ENCODE results near the gene IGFBP5. TPM values are rescaled to one million over a fixed set of nuclear protein-coding genes. Genes with fewer than 3 reads are reported as not detected.

IGFBP5 gene, protein sequence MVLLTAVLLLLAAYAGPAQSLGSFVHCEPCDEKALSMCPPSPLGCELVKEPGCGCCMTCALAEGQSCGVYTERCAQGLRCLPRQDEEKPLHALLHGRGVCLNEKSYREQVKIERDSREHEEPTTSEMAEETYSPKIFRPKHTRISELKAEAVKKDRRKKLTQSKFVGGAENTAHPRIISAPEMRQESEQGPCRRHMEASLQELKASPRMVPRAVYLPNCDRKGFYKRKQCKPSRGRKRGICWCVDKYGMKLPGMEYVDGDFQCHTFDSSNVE
- 26.1 TPM for total RNA-seq

DNA sequence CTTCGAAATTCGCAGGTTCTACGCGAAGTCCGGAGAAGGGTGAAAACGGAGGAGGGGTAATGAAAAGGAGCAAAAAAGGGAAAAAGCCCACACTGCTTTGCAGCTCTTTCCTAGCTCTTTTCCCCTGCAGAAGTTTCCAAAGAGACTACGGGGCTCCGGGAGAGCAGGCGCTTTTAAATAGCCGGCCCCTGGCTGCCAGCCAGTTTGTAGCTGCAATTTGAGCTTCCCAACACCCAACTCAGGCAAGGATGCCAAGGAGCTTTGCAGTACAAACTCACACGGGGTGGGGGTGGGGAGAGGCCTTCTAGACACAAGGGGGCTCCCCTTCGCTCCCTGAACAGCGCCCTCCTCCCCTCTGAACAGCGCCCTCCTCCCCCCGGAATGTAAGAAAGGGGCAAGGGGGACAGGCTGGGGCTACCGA lies at the start of gene IGFBP5:
Gene IGFBP5, minus strand, starts transcription at position 149 of the 421 bp plus-strand sequence. CDS start 774 bp downstream, outside the sequence.
- no peak for FAIRE-seq
- peak in 1 of 2 donors; percentile 38 for DNase-seq (ENCODE audit: low spot score in 2 of 2)

DNA sequence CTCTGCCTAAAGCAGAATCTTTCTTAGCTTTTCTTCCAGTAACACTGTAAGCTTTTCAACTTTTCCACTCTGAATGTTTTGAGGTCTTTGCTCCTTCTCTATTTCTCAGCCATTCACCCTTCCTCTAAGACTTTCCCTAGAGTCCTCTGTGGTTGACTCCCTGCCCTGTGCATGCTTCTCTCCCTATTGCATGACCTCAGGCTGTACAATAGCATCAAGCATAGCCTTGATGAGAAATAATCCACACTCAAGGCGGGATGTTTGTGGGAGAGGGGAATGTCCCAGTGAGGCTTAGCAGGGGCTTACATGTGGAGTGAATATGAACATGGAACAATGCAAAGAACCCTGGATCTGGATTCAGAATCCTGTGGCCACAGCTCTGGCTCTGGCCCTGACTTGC lies 48.4 kb upstream of the IGFBP5 start:
- DNase-seq (ENCODE audit: low spot score in 2 of 2) (no peak), FAIRE-seq (no peak)

DNA sequence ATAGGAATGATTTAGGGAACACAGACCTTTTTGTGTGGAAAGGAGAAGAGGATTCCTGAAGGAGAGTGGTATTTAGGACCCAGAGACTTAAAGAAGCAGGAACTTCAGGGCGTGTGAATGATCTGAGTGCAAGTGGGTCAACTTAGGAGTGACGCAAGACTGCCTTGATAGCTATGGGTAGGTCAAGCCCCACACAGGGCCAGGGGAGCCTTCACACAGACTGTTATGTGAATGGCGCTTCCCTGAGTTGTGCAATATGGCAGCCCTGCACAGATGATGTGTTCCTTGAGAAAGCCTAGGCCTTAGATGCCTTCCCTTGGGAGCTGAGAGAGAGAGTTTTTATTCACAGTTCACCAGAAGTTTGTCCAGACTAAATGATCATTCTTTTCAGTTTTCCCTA lies 47.1 kb upstream of the IGFBP5 start:
- no peak for DNase-seq (ENCODE audit: low spot score in 2 of 2)
- FAIRE-seq = no peak

DNA sequence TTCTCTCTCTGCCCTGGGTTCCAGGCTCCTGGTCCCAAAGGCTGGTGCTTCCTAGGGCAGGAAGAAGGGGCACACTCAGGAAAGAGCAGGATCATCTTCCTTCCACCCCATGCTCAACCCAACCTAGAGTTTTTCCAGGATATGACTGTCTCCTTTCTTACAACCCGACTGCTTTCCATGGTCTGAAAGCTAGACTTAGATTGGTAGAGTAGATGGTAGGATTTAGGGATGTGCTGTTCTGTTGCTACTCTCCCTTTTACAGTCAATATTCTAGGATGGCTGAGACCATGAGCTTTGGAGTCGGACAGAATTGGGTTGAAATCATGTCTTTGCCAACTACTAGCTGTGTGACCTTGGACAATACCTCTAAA lies 45.9 kb upstream of the IGFBP5 start:
- FAIRE-seq (no peak), DNase-seq (ENCODE audit: low spot score in 2 of 2) (no peak)

DNA sequence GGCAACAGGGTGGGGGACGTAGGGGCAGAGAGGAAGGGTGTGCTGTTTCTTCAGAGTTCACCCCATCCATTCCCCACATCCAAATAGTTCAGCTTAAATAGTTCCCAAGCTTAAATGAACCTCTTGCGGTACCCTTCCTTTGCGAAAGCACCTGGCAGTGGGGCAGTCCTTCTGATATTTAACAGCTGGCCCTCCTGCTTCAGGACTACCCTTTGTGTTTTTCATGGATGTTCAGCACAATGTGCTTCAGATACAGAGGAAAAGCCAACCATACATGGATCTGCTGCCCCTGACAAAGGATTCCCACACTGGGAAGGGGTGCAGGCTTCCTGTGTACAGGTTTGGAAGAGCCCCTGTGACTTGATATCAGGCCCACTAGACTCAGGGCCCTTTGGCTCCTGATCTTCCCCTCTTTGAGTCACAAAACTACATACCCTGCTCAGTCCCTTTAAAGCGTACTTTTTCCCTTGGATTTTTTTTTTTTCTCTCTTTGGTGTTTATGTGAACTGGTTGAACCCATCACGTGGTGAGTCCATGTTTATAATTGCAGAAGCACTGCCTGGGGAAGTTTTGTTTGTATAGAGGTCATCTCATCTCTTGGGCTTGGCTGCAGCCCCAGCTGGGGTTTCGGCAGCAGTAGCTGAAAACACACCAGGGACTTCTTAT lies 45.3 kb upstream of the IGFBP5 start:
- DNase-seq (ENCODE audit: low spot score in 2 of 2) (no peak), FAIRE-seq (no peak)

DNA sequence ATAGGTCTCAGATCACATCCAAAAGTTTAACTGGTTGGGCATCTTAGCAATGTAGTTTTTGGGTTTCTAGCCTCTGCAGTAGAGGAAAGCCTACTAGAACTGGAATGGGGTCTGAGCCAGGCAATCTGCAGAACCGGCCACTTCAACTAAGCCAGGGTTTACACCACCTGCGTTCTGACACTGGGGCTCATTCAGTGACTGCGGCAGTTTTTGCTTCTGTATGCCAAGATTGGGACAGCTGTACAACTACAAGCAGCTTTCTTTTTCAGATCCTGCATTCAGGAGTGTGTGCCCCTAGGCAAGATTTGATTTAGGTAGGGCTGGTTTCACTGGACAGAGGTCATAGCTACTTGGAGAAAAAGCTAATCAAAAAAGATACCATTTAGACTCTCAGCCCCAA lies 43.7 kb upstream of the IGFBP5 start:
- no peak for DNase-seq (ENCODE audit: low spot score in 2 of 2)
- no peak for FAIRE-seq

DNA sequence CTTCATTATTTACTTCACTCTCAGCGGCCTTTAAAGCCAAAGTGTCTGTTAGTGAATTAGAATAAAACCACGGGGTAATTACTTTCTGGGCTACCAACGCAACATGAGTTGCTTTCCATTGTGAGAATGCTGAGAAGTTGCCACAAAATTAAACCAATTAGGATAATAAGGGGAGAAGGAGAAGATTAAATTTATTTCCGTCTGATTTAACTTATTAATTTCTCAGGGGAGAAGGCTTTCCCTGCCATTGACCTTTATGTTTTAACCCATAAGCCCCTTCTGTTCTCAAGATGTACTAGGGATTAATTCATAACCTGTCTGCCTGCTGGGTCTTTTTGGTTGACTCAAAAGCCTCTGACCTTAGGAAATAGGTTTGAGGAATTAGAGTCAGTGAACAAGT lies 42.3 kb upstream of the IGFBP5 start:
- DNase-seq (ENCODE audit: low spot score in 2 of 2) (no peak), FAIRE-seq (no peak)

DNA sequence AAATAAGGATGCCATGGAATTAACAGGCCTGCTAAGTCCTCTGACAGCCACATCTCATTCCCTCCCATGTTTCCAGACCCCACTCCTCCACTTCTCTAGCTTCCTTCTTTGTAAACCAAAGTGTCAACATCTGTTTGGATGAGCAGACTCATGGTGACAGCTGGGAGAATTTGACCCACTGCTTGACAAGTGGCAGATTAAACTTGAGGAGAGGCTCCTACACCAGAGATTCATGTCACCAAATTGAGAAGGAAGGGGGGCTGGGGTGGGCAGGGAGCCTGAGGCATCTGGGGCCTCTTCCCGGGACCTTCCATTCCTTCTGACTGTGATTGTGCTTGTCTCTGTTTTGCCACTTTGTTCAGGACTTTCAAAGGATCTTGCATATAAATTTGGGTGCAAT lies 41.0 kb upstream of the IGFBP5 start:
- FAIRE-seq (no peak), DNase-seq (ENCODE audit: low spot score in 2 of 2) (no peak)

DNA sequence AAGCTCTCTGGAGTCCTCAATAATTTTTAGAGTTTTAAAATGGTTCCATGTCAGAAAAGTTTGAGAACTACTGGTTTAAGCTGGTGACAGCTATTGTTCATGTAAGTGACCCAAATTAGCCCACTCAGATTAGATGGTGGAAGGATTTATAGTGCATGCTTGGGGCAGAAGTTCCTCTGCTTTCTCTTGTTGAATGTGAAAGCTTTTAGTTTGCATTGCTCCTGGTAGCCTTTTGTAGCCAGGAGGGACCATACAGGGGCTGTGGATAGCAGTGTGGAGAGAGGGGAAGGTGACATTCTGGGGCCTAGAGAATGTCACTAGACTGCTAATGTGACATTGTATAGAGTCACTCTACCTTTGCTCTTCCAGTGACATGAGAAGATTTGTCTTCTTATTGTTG lies 40.3 kb upstream of the IGFBP5 start:
- FAIRE-seq (no peak), DNase-seq (ENCODE audit: low spot score in 2 of 2) (no peak)

DNA sequence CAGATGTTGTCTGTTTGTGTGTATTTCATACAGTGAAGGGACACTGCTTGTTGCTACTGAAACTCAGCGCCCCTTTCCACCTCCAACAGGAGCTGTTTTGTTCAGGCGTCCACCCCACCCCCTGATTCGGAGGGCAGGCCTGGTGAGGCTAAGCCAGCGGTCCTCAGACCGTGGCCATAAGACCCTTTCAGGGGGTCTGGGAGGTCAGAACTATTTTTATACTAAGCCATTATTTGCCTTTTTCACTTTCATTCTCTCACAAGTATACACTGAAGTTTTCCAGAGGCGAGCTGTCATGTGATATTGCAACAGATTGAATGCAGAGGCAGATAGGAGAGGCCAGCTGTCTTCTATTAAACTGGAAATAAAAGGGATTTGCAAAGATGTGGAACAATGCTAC lies 39.7 kb upstream of the IGFBP5 start:
- DNase-seq (ENCODE audit: low spot score in 2 of 2) = no peak
- no peak for FAIRE-seq

DNA sequence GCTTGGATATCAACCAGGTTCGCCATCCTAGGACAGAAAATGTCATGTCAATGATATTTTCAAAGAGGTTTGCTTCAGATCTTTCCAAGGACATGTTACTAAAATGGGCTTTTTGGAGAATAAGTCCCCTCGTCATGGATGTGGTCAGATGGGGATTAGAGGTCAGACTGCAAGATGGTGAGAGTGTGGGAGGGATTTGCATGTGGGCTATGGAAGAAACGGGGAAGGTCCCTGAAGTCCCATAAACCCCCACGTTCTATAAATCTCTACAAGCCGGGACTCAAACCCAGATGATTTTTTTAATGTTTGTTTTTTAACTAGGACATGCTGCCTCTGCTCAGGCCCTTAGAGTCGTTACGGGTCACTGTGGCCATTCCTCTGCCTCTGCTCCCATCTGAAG lies 37.7 kb upstream of the IGFBP5 start:
- no peak for FAIRE-seq

DNA sequence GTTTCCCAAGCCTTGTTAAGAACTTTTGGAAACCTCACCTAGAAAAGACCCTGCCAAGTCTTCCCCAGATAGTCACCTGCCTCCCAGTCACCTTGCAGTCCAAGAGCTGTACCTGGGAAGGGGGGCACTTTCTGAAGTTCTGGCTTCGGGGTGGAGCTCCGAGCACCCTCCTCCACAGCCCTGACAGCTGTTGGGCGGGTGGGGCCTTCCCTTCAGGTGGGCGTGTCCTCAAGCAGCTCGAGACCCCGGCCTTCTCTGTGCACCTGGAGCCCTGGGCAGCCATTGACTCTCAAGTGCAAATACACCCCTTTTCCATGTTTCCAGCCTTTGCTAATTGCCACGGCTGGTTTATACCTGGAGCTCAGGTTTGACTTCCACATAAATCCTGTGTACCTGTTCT lies 37.0 kb upstream of the IGFBP5 start:
- DNase-seq (ENCODE audit: low spot score in 2 of 2) (no peak), FAIRE-seq (no peak)

More for the DNA sequence above, 37.7 kb upstream of the IGFBP5 start:
- DNase-seq (ENCODE audit: low spot score in 2 of 2) = no peak

DNA sequence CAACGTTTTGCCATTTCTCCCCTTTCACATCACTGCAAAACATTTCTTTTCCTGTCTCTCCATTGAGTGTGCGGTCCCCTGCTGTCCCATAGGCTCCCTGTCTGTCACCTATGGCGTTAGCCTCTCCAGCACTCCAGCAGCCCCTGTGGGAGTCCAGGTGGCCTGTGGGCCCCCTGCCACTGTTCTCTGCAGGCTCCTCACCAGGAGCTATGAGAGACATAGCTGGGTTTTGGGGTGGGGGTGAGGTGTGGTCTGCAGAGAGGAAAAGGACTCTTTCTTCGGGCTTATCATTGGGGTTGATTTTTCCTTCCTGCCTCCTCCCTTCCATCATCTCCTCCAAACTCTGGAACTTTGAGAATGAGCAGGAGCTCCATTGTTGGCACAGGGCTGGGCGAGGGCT lies 36.1 kb upstream of the IGFBP5 start:
- DNase-seq (ENCODE audit: low spot score in 2 of 2) (no peak), FAIRE-seq (no peak)

DNA sequence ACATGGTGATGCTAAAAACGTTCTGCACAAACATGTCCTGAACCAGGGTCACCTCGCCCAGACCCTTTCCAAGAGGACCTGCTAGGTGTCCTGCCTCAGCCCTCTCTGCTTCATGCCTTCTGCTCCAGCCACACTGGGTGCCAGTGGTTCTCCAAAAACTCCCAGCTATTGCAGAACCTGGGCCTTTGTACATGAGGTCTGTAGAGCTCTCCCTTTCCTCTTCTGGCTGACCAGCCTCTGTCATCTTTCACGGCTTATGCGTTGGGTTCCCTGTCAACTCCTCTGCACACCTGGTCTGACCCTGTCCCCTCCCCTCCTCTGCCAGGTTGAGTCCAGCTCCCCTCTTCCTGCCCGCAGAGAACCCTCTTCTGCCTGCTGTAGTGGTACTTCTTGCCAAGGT lies 35.5 kb upstream of the IGFBP5 start:
- DNase-seq (ENCODE audit: low spot score in 2 of 2) (no peak), FAIRE-seq (no peak)

DNA sequence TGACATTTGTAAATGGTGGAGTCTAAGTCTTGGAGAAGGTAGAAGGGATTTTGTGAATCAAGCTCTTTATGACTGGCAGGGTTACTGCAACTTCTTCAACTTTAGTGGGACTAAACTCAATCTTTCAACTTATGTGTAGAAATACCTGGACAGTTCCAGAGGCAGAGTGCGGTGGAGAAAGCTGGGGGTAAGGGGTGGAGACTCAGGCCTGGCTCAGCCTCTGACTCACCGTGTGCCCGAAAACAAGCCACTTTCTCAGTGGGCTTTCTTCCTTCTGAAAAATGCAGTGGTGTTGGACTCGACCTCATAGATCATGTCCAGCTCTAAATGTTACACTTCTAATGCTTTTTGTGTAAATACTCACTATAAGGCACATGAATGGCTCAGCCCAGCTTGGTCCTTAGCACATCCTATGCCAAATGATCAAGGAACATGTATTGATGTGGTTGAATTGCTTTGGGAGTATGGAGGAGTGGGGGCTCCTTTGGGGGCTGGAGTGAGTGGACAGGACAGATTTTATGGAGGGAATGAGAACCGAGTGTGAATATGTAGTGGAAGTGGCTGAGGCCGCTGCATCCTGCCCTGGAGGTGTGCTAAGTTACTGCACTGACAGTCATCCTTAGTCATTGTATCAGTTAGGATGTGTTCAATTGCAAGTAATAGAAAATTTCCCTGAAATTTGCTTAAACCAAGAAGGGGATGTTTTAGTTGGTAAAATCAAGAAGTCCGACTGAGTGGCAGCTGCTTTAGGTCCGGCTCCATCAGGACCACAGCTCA lies 32.2 kb upstream of the IGFBP5 start:
- DNase-seq (ENCODE audit: low spot score in 2 of 2) (no peak), FAIRE-seq (no peak)

DNA sequence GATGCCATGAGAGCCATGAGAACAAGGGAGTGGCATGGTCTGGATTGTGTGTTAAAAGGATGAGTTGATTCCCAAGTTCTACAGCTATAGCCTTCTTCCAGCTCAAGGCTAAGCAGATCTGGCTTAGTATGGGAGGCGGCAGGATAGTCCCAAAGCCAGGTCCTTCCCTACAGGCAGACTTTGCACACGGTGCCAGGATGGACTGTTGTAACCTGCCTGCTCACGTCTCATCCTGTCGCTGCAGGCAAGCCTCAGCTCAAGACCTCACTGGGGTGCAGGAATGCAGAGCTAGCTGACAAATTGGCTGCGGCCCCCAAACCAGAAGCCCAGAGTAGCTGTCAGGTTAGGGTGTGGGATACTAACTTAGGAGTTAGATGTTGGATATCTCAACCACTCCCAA lies 28.8 kb upstream of the IGFBP5 start:
- FAIRE-seq = no peak
- no peak for DNase-seq (ENCODE audit: low spot score in 2 of 2)

DNA sequence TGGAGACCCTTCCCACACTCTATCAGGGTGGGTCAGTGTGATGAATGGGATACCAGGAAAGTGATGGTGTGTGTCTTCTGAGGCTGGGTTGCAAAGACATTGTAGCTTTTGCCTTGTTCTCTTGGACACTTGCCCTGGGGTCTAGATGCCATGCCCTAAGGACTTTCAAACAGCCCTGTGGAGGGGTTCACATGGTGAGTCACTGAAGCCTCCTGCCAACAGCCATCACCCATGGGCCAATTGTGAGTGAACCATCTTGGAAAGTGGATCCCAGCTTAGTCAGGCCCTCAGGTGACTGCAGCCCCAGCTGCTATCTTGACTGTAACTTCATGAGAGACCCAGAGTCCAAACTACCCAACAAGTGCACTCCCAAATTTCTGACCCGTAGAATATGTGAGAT lies 25.8 kb upstream of the IGFBP5 start:
- FAIRE-seq = no peak

DNA sequence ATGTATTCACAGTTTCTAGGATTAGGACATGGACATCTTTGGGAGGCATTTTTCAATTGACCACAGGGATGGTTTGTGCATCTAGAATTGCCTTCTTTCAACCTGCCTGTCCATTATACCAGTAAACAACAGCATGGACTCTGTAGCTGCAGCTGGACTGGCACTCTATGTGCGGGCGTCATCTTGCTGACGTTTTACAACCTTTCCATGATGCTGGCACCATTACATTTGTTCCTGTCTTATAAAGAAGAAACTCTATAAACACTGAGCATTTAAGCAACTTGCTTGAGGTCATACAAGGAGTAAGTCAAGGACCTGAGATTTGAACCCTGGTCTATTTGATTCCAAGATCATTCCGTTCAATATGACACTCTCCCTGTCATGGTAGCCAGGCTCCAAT lies 25.4 kb upstream of the IGFBP5 start:
- FAIRE-seq = no peak
- DNase-seq (ENCODE audit: low spot score in 2 of 2) = no peak

More for the DNA sequence above, 25.8 kb upstream of the IGFBP5 start:
- no peak for DNase-seq (ENCODE audit: low spot score in 2 of 2)

DNA sequence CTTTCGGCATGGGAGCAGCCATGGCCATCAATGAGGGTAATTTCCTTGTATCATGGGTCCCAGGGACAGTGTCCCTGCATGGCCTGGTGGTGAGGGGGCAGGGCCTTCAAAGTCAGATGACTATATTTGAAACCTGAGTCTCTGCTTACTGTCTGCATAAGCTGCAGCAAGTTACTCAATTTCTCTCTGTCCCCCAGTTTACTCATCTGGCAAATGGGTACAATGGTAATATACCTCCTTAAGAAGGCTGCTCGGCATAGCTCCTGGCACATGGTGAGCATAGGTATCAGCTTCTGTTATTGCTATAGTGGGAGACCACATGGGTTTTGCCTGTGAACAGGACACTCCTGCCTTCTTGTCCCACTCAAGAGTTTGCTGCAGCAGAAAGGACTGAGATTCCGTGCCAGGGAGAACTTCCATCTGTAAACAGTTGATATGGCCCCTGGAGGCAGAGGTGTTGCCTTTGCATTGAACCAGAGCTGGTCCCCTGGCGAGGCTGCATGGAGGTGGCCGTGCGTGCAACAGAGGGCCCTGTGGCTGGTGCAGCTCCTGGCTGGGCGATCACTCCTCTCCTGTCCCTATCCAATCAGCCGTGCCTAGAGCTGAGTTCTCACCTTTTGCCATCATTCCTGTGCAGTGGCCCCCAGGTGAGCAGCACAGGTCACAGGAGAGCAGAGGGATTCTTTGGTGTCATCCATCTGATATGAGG lies 22.7 kb upstream of the IGFBP5 start:
- DNase-seq (ENCODE audit: low spot score in 2 of 2) (no peak), FAIRE-seq (no peak)

DNA sequence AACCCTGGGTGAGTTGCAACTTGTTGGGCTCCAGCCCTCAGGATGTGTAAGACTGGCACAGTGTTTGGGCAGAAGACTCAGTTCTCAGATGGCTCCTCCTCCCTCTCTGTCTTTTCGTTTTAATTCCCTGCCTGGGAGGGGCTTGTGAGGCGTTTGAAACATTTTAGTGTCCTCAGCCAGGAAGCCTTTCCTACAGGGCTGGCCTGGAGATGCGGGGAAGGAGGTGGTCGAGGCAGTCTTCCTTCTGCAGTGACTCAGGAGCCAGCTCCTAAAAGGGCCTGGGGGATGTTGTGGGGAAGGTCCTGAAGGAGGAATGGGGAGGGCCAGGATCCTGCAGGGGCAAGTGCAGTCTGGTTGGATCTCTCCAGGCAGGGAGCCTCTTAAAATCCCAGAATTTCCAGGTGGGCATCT lies 22.1 kb upstream of the IGFBP5 start:
- DNase-seq (ENCODE audit: low spot score in 2 of 2) = no peak
- FAIRE-seq = no peak

DNA sequence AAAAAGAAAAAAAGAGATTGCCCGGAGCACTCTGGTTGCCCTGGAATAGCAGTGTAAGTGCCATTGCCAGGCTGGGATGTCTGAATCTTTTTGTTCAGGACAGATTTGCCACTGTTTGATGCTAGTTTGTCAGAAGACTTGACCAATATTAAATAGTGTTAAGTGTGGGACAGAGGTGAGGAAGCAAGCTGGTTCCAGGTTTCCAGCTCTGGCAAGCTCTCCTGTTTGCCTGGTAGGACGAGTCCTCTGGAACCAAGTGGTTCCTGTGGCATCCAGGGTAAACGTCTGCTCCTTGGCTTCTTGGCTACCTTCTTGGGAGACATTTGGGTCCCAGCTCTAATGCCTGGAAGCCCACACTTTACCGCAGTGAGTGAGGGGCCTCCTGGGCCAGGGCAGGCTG lies 20.8 kb upstream of the IGFBP5 start:
- no peak for DNase-seq (ENCODE audit: low spot score in 2 of 2)
- no peak for FAIRE-seq
